ENCODE measurements around the gene GNG7.
"Not testable (repeated sequence)": the region's sequence is repeated elsewhere in the genome, so short reads cannot be mapped to it uniquely, and the experiment has no call there.

GRCh38 chr19:2558131-2558530 is 144.4 kb downstream of the GNG7 start:
- TF ChIP-seq POLR2A, CTCF (IDR thresholded peaks at IDR 0.05): not testable (repeated sequence)

All from suprapubic skin (tissue), 3 donors.